H9 (cell line): ENCODE results near the gene CDH13. TPM values are rescaled to one million over a fixed set of nuclear protein-coding genes. Genes with fewer than 3 reads are reported as not detected.

ENCODE experiments used
- DNase-seq: peaks from one replicate; pipeline ENCODE4 v3.0.0-alpha.2; 2017
- H2AFZ ChIP-seq: one replicate; pipeline ENCODE4 v1.6.1; 2013; ENCODE audit warnings: mild to moderate bottlenecking, low read length, control low read depth, moderate library complexity
- H2AK5ac ChIP-seq: 2 replicates; pipeline ENCODE4 v1.6.1; 2013; ENCODE audit warnings: low read length, control low read depth, mixed read lengths; ENCODE audit not compliant: insufficient read length
- H2BK120ac ChIP-seq: one replicate; pipeline ENCODE4 v1.6.1; 2013; ENCODE audit warnings: low read depth, mild to moderate bottlenecking, low read length, control low read depth, inconsistent platforms; ENCODE audit not compliant: poor library complexity, severe bottlenecking
- H2BK12ac ChIP-seq: 2 replicates; pipeline ENCODE4 v1.6.1; 2013; ENCODE audit warnings: low read length, control low read depth, mixed read lengths, low read depth; ENCODE audit not compliant: insufficient read length
- H2BK15ac ChIP-seq: 2 replicates; pipeline ENCODE4 v1.6.1; 2013; ENCODE audit warnings: low read depth, low read length, control low read depth
- H2BK20ac ChIP-seq: one replicate; pipeline ENCODE4 v1.6.1; 2013; ENCODE audit warnings: low read depth, mild to moderate bottlenecking, low read length, control low read depth, inconsistent platforms; ENCODE audit not compliant: poor library complexity, severe bottlenecking
- H2BK5ac ChIP-seq: 2 replicates; pipeline ENCODE4 v1.6.1; 2013; ENCODE audit warnings: low read length, control low read depth, mixed read lengths; ENCODE audit not compliant: insufficient read length
- H3K14ac ChIP-seq: 2 replicates; pipeline ENCODE4 v1.6.1; 2013; ENCODE audit warnings: low read length, control low read depth; ENCODE audit not compliant: insufficient read depth
- H3K18ac ChIP-seq: 2 replicates; pipeline ENCODE4 v1.6.1; 2013; ENCODE audit warnings: low read depth, mild to moderate bottlenecking, mixed read lengths, low read length, control low read depth; ENCODE audit not compliant: insufficient read length
- H3K23ac ChIP-seq: 2 replicates; pipeline ENCODE4 v1.6.1; 2013; ENCODE audit warnings: low read length, control low read depth, mixed read lengths, low read depth; ENCODE audit not compliant: insufficient read length
- H3K23me2 ChIP-seq: 2 replicates; pipeline ENCODE4 v1.6.1; 2013; ENCODE audit warnings: low read depth, mild to moderate bottlenecking, mixed read lengths, low read length, control low read depth; ENCODE audit not compliant: insufficient read length, poor library complexity, severe bottlenecking
- H3K27ac ChIP-seq: 2 replicates; pipeline ENCODE4 v1.5.1; 2013; ENCODE audit warnings: low read length, control low read depth, mixed read lengths, low read depth; ENCODE audit not compliant: insufficient read length
- H3K27me3 ChIP-seq: 2 replicates; pipeline ENCODE4 v1.6.1; 2013; ENCODE audit warnings: low read length, control low read depth, inconsistent platforms; ENCODE audit not compliant: insufficient read depth
- H3K4ac ChIP-seq: 2 replicates; pipeline ENCODE4 v1.6.1; 2013; ENCODE audit warnings: low read depth, mild to moderate bottlenecking, control low read depth, inconsistent platforms, low read length, moderate library complexity
- H3K4me1 ChIP-seq: 2 replicates; pipeline ENCODE4 v1.6.1; 2013; ENCODE audit warnings: low read length, control low read depth, inconsistent platforms; ENCODE audit not compliant: insufficient read depth
- H3K4me2 ChIP-seq: 2 replicates; pipeline ENCODE4 v1.6.1; 2013; ENCODE audit warnings: low read length, control low read depth, mixed read lengths; ENCODE audit not compliant: insufficient read length, insufficient read depth
- H3K56ac ChIP-seq: 2 replicates; pipeline ENCODE4 v1.6.1; 2013; ENCODE audit warnings: low read depth, mild to moderate bottlenecking, mixed read lengths, low read length, control low read depth; ENCODE audit not compliant: insufficient read length
- H3K79me1 ChIP-seq: 2 replicates; pipeline ENCODE4 v1.6.1; 2013; ENCODE audit warnings: low read depth, mild to moderate bottlenecking, moderate library complexity, low read length, control low read depth, inconsistent platforms; ENCODE audit not compliant: insufficient read depth, poor library complexity, severe bottlenecking
- H3K79me2 ChIP-seq: 2 replicates; pipeline ENCODE4 v1.6.1; 2013; ENCODE audit warnings: low read length, control low read depth, inconsistent platforms; ENCODE audit not compliant: insufficient read depth
- H3K9ac ChIP-seq: 2 replicates; pipeline ENCODE4 v1.6.1; 2013; ENCODE audit warnings: low read length, control low read depth, mixed read lengths; ENCODE audit not compliant: insufficient read length; ENCODE audit errors: extremely low read depth
- H3K9me3 ChIP-seq: one replicate; pipeline ENCODE4 v1.6.1; 2013; ENCODE audit warnings: low read depth, low read length, inconsistent platforms; ENCODE audit not compliant: control insufficient read depth
- H3T11ph ChIP-seq: one replicate; pipeline ENCODE4 v1.6.1; 2013; ENCODE audit warnings: mild to moderate bottlenecking, low read length, control low read depth, inconsistent platforms
- H4K20me1 ChIP-seq: one replicate; pipeline ENCODE4 v1.6.1; 2013; ENCODE audit not compliant: control insufficient read depth, insufficient read length, insufficient read depth
- H4K5ac ChIP-seq: 2 replicates; pipeline ENCODE4 v1.6.1; 2013; ENCODE audit warnings: low read depth, mild to moderate bottlenecking, mixed read lengths, low read length, control low read depth; ENCODE audit not compliant: insufficient read length
- H4K8ac ChIP-seq: replicated peaks from 2 replicates; pipeline ENCODE4 v1.6.1; 2013; ENCODE audit warnings: low read length, control low read depth, mixed read lengths, low read depth; ENCODE audit not compliant: insufficient read length
- H4K91ac ChIP-seq: 2 replicates; pipeline ENCODE4 v1.6.1; 2013; ENCODE audit warnings: low read depth, mild to moderate bottlenecking, moderate library complexity, mixed read lengths, low read length, control low read depth; ENCODE audit not compliant: insufficient read length
- H3K27ac Mint-ChIP-seq, 3 experiments: 2 replicates in 2 of 3; 3 replicates in 1 of 3; pipeline ENCODE4 v1.8.0; 2020 to 2021; ENCODE audit warnings: mixed read lengths in 3 of 3, mild to moderate bottlenecking in 1 of 3, moderate library complexity in 1 of 3
- H3K27me3 Mint-ChIP-seq: 2 replicates; pipeline ENCODE4 v1.8.0; 2021; ENCODE audit warnings: low read depth, mild to moderate bottlenecking, moderate library complexity, mixed read lengths
- H3K36me3 Mint-ChIP-seq, 3 experiments: 2 replicates in 2 of 3; 3 replicates in 1 of 3; pipeline ENCODE4 v1.8.0; 2020 to 2021; ENCODE audit warnings: low read depth in 3 of 3, mixed read lengths in 3 of 3; ENCODE audit not compliant: insufficient read depth in 1 of 3
- H3K4me1 Mint-ChIP-seq, 2 experiments: 2 replicates each; pipeline ENCODE4 v1.8.0; 2020; ENCODE audit warnings: mixed read lengths in 2 of 2
- H3K4me3 Mint-ChIP-seq, 2 experiments: 2 replicates in 1 of 2; 3 replicates in 1 of 2; pipeline ENCODE4 v1.8.0; 2020 to 2021; ENCODE audit warnings: mild to moderate bottlenecking in 2 of 2, mixed read lengths in 2 of 2, moderate library complexity in 1 of 2
- H3K9me3 Mint-ChIP-seq, 2 experiments: 2 replicates in 1 of 2; 3 replicates in 1 of 2; pipeline ENCODE4 v1.8.0; 2020; ENCODE audit warnings: mild to moderate bottlenecking in 2 of 2, mixed read lengths in 2 of 2, moderate library complexity in 1 of 2
- WGBS: extraction: QIAGEN DNeasy Blood & Tissue Kit; methylation state at CpG from one replicate; pipeline ENCODE4 v1.1.7; 2013; ENCODE audit warnings: missing lambda C conversion rate, low lambda C conversion rate, mixed read lengths; ENCODE audit not compliant: insufficient read length; ENCODE audit errors: extremely low coverage; 5-methylcytosine and 5-hydroxymethylcytosine counted together
- total RNA-seq: library from RNA; stranded (reverse); gene quantifications from 2 replicates; pipeline ENCODE4 v1.2.1, GENCODE V29; 2021
- TF ChIP-seq, protein P1 (sequence below): fragments of 200-600 bp; sonication (generic); conservative IDR thresholded peaks from 3 replicates; pipeline ENCODE4 v1.8.0; 2021; ENCODE audit warnings: antibody characterized with exemption, mild to moderate bottlenecking

Gene CDH13
- total RNA-seq, 1 experiment from 2014 or later, result 1.5 TPM

DNA sequence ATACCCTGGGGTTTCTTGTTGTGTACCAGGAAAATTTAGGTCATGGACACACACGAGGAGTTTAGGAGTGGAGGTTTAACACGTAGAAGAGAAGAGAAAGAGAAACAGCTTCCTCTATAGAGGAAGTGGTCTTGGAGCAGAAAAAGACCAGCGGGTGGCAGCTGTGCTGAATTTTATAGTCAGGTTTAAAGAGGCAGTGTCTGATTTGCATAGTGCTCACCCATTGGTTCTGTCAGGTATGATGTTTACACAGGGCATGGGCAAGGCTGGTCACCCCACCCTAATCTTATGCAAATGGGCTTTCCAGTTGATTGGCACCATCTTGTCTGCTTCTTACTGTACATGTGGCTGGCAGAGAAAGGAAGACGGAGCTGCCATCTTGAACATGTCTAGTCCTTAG, 309.0 kb downstream of the CDH13 start:
- Mint-ChIP-seq H3K4me1 (no peaks in the 10 kb centered on the region), H3K27ac (no peak overlapping the region)
- TF ChIP-seq, protein P1, sequence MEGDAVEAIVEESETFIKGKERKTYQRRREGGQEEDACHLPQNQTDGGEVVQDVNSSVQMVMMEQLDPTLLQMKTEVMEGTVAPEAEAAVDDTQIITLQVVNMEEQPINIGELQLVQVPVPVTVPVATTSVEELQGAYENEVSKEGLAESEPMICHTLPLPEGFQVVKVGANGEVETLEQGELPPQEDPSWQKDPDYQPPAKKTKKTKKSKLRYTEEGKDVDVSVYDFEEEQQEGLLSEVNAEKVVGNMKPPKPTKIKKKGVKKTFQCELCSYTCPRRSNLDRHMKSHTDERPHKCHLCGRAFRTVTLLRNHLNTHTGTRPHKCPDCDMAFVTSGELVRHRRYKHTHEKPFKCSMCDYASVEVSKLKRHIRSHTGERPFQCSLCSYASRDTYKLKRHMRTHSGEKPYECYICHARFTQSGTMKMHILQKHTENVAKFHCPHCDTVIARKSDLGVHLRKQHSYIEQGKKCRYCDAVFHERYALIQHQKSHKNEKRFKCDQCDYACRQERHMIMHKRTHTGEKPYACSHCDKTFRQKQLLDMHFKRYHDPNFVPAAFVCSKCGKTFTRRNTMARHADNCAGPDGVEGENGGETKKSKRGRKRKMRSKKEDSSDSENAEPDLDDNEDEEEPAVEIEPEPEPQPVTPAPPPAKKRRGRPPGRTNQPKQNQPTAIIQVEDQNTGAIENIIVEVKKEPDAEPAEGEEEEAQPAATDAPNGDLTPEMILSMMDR, result no peak

More for the DNA sequence above, 309.0 kb downstream of the CDH13 start:
- H3K4me2 ChIP-seq, result no peak overlapping the region
- no peaks in the 10 kb centered on the region for H3K27me3 ChIP-seq
- H2AK5ac ChIP-seq, result no peak overlapping the region
- H3T11ph ChIP-seq, result no peak overlapping the region
- H2BK120ac ChIP-seq, result no peak overlapping the region
- WGBS, result no CpG with 5 or more reads among the region's 4 CpGs
- Mint-ChIP-seq H3K9me3 (peaks cover 34% of the 10 kb centered on the region in 2 experiments), H3K4me3 (no peak overlapping the region), H3K27me3 (peaks cover 3% of the 10 kb centered on the region), H3K36me3 (peaks cover 15 to 28% (median 25%) of the 10 kb centered on the region in 3 experiments)
- H3K79me2 ChIP-seq, result no peaks in the 10 kb centered on the region
- H3K23ac ChIP-seq, result no peak overlapping the region
- H3K23me2 ChIP-seq, result no peaks in the 10 kb centered on the region
- H3K18ac ChIP-seq, result no peak overlapping the region
- H2BK15ac ChIP-seq, result no peak overlapping the region
- H2BK5ac ChIP-seq, result no peak overlapping the region
- H3K56ac ChIP-seq, result no peak overlapping the region
- no peaks in the 10 kb centered on the region for H3K4me1 ChIP-seq
- H2BK12ac ChIP-seq, result no peak overlapping the region
- no peak overlapping the region for H3K14ac ChIP-seq
- no peak for DNase-seq
- H4K5ac ChIP-seq, result no peak overlapping the region
- no peak overlapping the region for H3K4ac ChIP-seq
- no peak overlapping the region for H4K8ac ChIP-seq
- no peak overlapping the region for H2AFZ ChIP-seq
- no peaks in the 10 kb centered on the region for H4K20me1 ChIP-seq
- no peaks in the 10 kb centered on the region for H3K79me1 ChIP-seq
- H2BK20ac ChIP-seq, result no peak overlapping the region
- peaks cover 5% of the 10 kb centered on the region for H3K9me3 ChIP-seq
- H3K9ac ChIP-seq, result no peak overlapping the region
- H3K27ac ChIP-seq, result no peak overlapping the region
- H4K91ac ChIP-seq, result no peak overlapping the region
